Duodenal mucosa (tissue), 2 donors: ENCODE data around the gene SESTD1.

Experiments
- H3K27ac ChIP-seq: one replicate; pipeline ENCODE4 v1.7.0; 2013; ENCODE audit warnings: low read depth, low read length
- H3K27me3 ChIP-seq, 2 donors: one replicate each; pipeline ENCODE4 v1.7.0; 2013; ENCODE audit warnings: low read length in 2 of 2, control low read depth in 1 of 2; ENCODE audit not compliant: insufficient read depth in 2 of 2, control insufficient read depth in 1 of 2
- H3K36me3 ChIP-seq, 2 donors: one replicate each; pipeline ENCODE4 v1.7.0; 2013; ENCODE audit warnings: low read length in 2 of 2, control low read depth in 1 of 2; ENCODE audit not compliant: insufficient read depth in 2 of 2, control insufficient read depth in 1 of 2
- H3K4me1 ChIP-seq, 2 donors: one replicate each; pipeline ENCODE4 v1.7.0; 2013; ENCODE audit warnings: low read length in 2 of 2, control low read depth in 1 of 2; ENCODE audit not compliant: insufficient read depth in 2 of 2, control insufficient read depth in 1 of 2
- H3K4me3 ChIP-seq, 2 donors: one replicate each; pipeline ENCODE4 v1.7.0; 2013; ENCODE audit warnings: low read length in 2 of 2, low read depth in 1 of 2
- H3K9ac ChIP-seq, 2 donors: one replicate each; pipeline ENCODE4 v1.7.0; 2013; ENCODE audit warnings: low read length in 2 of 2, low read depth in 1 of 2
- H3K9me3 ChIP-seq, 2 donors: one replicate each; pipeline ENCODE4 v1.7.0; 2013; ENCODE audit warnings: low read length in 2 of 2, control low read depth in 1 of 2; ENCODE audit not compliant: control insufficient read depth in 1 of 2

SESTD1 gene

DNA sequence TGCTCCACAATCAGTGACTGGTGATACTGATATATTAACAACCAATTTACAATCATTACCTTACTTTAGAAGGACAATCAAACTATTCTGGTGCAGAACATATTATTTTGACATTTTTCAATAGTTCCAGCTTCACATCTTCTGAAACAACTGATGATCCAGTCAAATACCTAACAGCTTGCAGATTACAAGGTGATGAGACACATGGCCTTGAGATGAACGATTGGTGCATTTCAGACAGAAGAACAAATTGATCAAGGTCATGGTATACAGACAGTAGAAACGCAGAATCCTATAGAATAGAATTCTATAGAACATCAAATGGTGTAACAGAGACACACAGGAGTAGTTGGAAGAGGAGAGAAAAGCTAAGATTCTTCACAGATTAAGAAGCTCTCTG lies 24.8 kb downstream of the SESTD1 start:
- Histone ChIP-seq H3K27me3 (no peaks in the 10 kb centered on the region), H3K4me1 (peaks cover 7 to 20% of the 10 kb centered on the region in 2 donors), H3K9ac (no peak overlapping the region), H3K4me3 (no peak overlapping the region), H3K36me3 (no peaks in the 10 kb centered on the region), H3K27ac (no peak overlapping the region), H3K9me3 (no peaks in the 10 kb centered on the region)

DNA sequence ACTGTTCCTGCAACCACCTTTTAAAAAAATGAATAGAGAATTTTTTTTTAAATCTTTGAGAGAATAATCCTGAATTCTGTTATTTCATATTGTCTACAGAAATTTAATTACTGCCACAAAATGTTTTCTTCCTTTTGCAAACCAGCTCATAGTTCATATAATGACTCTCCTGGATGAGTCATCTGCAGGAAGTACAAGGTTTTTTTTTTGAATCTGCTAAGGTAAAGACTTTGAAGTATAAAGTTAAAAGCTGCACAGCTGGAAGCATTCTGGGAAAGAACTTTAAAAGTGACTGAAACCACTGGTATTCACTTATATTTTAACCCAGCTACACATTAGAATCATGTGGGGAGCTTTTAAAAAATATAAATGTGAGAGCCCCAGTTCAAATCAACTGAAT lies 25.4 kb downstream of the SESTD1 start:
- peaks cover 7 to 20% of the 10 kb centered on the region in 2 donors for H3K4me1 ChIP-seq

DNA sequence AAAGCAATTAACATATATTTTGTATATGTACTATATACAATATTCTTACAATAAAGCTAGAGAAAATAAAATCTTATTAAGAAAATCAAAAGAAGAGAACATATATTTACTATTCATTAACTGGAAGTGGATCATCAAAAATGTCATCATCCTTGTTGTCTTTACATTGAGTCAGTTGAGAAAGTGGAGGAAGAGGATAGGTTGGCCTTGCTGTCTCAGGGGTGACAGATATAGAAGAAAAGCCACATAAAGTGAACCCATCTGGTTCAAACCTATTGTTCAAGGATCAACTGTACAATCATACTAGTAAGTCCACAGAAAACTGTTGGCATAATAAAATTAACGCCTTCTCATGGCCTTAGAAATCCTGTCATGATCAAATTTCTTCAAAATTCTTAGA lies 26.6 kb downstream of the SESTD1 start:
- Histone ChIP-seq H3K4me3 (no peak overlapping the region), H3K36me3 (no peaks in the 10 kb centered on the region), H3K27me3 (no peaks in the 10 kb centered on the region), H3K9me3 (no peaks in the 10 kb centered on the region), H3K27ac (no peak overlapping the region), H3K9ac (no peak overlapping the region), H3K4me1 (peaks cover 9 to 20% of the 10 kb centered on the region in 2 donors)

More for the DNA sequence above, 25.4 kb downstream of the SESTD1 start:
- no peaks in the 10 kb centered on the region for H3K27me3 ChIP-seq
- H3K4me3 ChIP-seq, result no peak overlapping the region
- H3K9ac ChIP-seq, result no peak overlapping the region
- no peaks in the 10 kb centered on the region for H3K9me3 ChIP-seq
- no peaks in the 10 kb centered on the region for H3K36me3 ChIP-seq
- H3K27ac ChIP-seq, result no peak overlapping the region

DNA sequence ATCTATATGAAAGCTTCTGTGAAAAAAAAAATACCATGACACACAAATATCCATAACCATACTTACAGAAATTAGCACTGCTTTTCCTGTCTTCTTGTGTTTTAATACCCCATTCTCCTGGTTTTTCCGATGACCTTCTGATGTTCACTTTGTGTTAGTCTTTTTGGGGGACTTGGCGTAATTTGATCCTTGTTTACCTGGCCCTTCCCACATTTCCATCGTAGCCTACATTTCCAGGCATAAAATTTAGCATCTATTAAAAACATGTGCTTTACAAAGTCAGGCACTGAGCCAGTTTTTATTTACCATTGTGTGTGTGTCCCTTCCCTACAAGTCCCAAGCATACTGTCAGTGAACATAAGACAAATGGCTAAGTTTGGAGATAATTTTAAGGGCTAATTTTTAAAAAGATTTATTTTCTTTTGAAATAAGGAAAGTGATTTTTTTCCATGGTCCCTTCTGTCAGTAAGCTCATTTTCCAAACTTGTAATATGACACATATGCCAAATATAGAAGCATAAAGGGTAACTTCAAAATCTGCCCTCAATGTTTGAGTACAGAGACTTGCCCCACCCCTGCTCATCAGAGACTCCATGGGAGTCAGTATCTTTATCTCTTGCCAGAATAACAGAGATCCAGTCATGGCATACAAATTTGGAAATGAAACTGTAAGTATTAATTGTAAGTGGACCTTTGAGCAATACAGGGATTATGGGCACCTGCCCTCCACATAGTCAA lies 27.3 kb downstream of the SESTD1 start:
- Histone ChIP-seq H3K9ac (no peak overlapping the region), H3K27ac (no peak overlapping the region)

DNA sequence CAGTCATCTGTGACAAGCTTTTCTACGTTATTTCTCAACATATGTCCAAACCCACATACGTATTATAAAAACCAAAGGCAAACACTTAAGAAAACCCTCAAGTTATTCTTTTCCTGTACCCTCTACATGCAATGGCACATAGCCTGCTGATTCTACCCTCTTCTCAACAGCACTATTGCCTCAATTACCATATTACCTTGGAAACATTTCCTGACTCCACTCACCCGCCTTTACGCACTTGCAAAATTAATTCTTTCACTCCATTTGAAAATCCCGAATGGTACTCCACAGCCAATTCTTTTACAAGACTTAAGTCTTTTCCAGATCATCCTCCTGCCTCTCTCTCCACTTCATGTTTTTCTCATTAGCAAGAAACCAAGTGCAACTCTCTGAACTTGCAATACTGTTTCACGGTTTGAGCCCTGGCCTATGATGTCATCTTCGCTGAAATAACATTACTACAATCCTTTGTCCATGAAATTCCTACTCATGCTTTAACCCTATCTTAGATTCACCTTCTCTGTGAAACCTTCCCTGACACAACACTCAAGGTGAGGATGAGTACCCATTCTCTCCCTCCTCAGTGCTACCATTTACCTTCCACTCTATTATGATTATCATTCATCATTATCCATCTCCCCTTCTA lies 29.0 kb downstream of the SESTD1 start:
- Histone ChIP-seq H3K36me3 (no peaks in the 10 kb centered on the region), H3K9ac (no peak overlapping the region), H3K4me3 (no peak overlapping the region), H3K27me3 (no peaks in the 10 kb centered on the region), H3K27ac (no peak overlapping the region), H3K9me3 (no peaks in the 10 kb centered on the region), H3K4me1 (peaks cover 9 to 20% of the 10 kb centered on the region in 2 donors)

More for the DNA sequence above, 27.3 kb downstream of the SESTD1 start:
- H3K4me3 ChIP-seq, result no peak overlapping the region
- no peaks in the 10 kb centered on the region for H3K36me3 ChIP-seq
- peaks cover 9 to 20% of the 10 kb centered on the region in 2 donors for H3K4me1 ChIP-seq
- no peaks in the 10 kb centered on the region for H3K27me3 ChIP-seq
- H3K9me3 ChIP-seq, result no peaks in the 10 kb centered on the region

DNA sequence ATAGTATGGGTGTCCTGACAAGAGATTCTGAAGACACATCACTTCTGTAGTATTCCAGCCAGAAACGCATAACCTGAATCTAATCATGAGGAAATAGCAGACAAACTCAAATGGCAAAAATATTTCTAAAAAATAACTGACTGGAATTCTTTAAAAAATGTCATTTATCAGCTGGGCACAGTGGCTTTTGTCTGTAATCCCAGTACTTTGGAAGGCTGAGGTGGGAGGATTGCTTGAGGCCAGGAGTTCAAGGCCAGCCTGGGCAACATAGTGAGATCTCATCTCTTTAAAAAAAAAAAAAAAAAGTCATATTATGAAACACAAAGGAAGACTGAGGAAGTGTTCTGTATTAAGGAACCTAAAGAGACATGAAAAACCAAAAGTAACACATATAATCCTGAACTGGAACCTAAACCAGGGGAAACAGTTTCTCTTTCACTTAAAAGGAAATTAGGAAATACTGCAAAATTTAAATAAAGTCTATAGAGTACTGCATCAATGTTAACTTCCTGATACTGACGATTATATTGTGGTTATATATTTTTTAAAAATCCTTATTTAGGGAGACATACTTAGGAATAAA lies 29.9 kb downstream of the SESTD1 start:
- Histone ChIP-seq H3K9ac (no peak overlapping the region), H3K9me3 (no peaks in the 10 kb centered on the region), H3K27ac (no peak overlapping the region), H3K4me3 (no peak overlapping the region), H3K36me3 (no peaks in the 10 kb centered on the region), H3K4me1 (peaks cover 9 to 15% of the 10 kb centered on the region in 2 donors), H3K27me3 (no peaks in the 10 kb centered on the region)

DNA sequence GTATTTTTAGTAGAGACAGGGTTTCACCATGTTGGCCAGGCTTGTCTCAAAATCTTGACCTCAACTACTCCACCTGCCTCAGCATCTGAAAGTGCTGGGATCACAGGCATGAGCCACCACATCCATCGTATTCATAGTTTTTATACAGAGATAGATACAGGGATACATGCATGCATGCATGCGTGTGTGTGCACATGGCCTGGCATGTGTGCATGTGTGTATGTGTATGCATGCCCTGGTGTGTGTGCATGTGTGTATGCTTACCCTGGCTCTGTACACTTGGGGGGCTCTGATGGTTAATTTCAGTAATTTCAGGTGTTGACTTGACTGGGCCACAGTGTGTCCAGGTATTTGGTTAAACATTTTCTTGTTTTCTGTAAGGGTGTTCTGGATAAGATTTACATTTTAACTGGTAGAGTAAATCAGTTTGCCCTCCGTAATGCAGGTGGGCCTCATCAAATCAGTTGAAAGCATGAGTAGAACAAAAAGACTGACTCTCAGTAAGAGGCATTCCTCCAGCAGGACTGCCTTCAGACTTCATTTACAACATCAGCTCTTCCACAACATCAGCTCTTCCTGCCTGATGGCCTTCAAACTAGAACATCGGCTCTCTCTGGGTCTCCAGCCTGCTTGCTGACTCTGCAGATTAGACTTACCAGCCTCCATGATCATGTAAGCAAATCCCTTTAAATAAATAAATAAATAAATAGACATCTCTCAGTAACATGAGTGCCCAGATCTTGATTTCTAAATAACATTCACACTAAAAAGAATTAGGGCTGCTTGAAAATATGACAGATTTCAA lies 30.8 kb downstream of the SESTD1 start:
- H3K9ac ChIP-seq, result no peak overlapping the region
- no peaks in the 10 kb centered on the region for H3K27me3 ChIP-seq
- no peak overlapping the region for H3K27ac ChIP-seq
- no peaks in the 10 kb centered on the region for H3K36me3 ChIP-seq
- H3K9me3 ChIP-seq, result no peaks in the 10 kb centered on the region
- no peak overlapping the region for H3K4me3 ChIP-seq
- peaks cover 5 to 7% of the 10 kb centered on the region in 2 donors for H3K4me1 ChIP-seq

DNA sequence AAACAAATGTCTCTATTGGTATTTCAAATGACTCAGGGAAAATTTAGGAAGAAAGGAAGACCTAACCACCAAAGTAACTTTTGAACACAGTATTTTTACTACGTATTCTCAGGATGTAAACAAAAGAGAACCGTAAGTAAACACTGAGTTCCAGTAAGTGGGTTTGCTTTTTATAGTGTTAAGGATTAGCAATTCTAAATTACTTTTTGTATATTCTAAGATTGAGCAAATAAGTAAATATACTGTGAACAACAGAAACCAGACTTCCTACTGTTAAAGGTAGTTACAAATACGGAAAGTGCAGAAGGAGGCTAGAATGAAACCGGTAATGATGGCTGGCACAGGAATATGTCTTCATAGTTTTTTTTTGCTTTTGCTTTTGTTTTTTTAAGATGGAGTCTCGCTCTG lies 31.5 kb downstream of the SESTD1 start:
- peaks cover 0 to 2% of the 10 kb centered on the region in 2 donors for H3K4me1 ChIP-seq
- no peak overlapping the region for H3K27ac ChIP-seq
- H3K9ac ChIP-seq, result no peak overlapping the region
- H3K9me3 ChIP-seq, result no peaks in the 10 kb centered on the region
- no peak overlapping the region for H3K4me3 ChIP-seq
- H3K27me3 ChIP-seq, result no peaks in the 10 kb centered on the region
- no peaks in the 10 kb centered on the region for H3K36me3 ChIP-seq

DNA sequence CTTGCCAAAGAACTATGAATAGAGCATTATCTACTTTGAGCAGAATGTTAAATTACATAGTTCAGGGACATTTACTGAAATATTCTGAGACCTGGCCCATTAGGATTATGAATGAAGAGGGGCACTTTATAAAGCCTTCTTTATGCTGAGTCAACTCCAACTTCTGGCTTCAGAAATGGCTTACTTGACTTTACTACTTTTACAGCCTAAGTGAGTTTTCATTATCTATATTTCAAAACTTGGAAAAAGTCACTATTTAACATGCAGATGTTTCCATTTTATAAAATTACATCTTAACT lies 37.7 kb downstream of the SESTD1 start:
- H3K9me3 ChIP-seq, result no peaks in the 10 kb centered on the region
- H3K4me1 ChIP-seq, result peaks cover 0 to 8% of the 10 kb centered on the region in 2 donors
- no peaks in the 10 kb centered on the region for H3K27me3 ChIP-seq
- H3K36me3 ChIP-seq, result no peaks in the 10 kb centered on the region
- no peak overlapping the region for H3K4me3 ChIP-seq
- H3K27ac ChIP-seq, result no peak overlapping the region
- no peak overlapping the region for H3K9ac ChIP-seq
